GM23248 (cell line): ENCODE measurements around the gene WAPL. TPM values are rescaled to one million over a fixed set of nuclear protein-coding genes. Genes with fewer than 3 reads are reported as not detected.

Experiments used
- DNase-seq: peaks from one replicate; pipeline ENCODE4 v3.0.0-alpha.2; 2015
- H2AFZ ChIP-seq: fragments of 200-600 bp; sonication (generic); 2 replicates; pipeline ENCODE4 v1.6.1; 2016; ENCODE audit warnings: antibody characterized with exemption
- H3F3A ChIP-seq: fragments of 200-600 bp; sonication (generic); 2 replicates; pipeline ENCODE4 v1.6.1; 2016; ENCODE audit warnings: mild to moderate bottlenecking, antibody characterized with exemption, mixed run types; ENCODE audit not compliant: insufficient read depth
- H3K27ac ChIP-seq: fragments of 200-600 bp; sonication (generic); 2 replicates; pipeline ENCODE4 v1.5.1; 2016; ENCODE audit warnings: mild to moderate bottlenecking
- H3K27me3 ChIP-seq: fragments of 200-600 bp; sonication (generic); replicated peaks from 2 replicates; pipeline ENCODE4 v1.6.1; 2016; ENCODE audit warnings: mild to moderate bottlenecking; ENCODE audit not compliant: insufficient read depth
- H3K36me3 ChIP-seq: fragments of 200-600 bp; sonication (generic); 2 replicates; pipeline ENCODE4 v1.6.1; 2016; ENCODE audit warnings: low read depth, mild to moderate bottlenecking
- H3K4me1 ChIP-seq: fragments of 200-600 bp; sonication (generic); 2 replicates; pipeline ENCODE4 v1.6.1; 2016; ENCODE audit warnings: mild to moderate bottlenecking; ENCODE audit not compliant: insufficient read depth
- H3K4me2 ChIP-seq: fragments of 200-600 bp; sonication (generic); one replicate; pipeline ENCODE4 v1.6.1; 2016; ENCODE audit warnings: mild to moderate bottlenecking; ENCODE audit not compliant: unreplicated experiment
- H3K4me3 ChIP-seq: fragments of 200-600 bp; sonication (generic); 2 replicates; pipeline ENCODE4 v1.5.1; 2016; ENCODE audit warnings: mild to moderate bottlenecking
- H3K79me2 ChIP-seq: fragments of 200-600 bp; sonication (generic); 2 replicates; pipeline ENCODE4 v1.6.1; 2016; ENCODE audit warnings: mild to moderate bottlenecking; ENCODE audit not compliant: insufficient read depth
- H3K9ac ChIP-seq: fragments of 200-600 bp; sonication (generic); 2 replicates; pipeline ENCODE4 v1.6.1; 2016; ENCODE audit warnings: mild to moderate bottlenecking
- H3K9me2 ChIP-seq: fragments of 200-600 bp; sonication (generic); 2 replicates; pipeline ENCODE4 v1.6.1; 2016; ENCODE audit warnings: mixed run types, mild to moderate bottlenecking, moderate library complexity; ENCODE audit not compliant: insufficient read depth
- H3K9me3 ChIP-seq: fragments of 200-600 bp; sonication (generic); one replicate; pipeline ENCODE4 v1.6.1; 2017; ENCODE audit warnings: low read depth
- H4K20me1 ChIP-seq: fragments of 200-600 bp; sonication (generic); 2 replicates; pipeline ENCODE4 v1.6.0; 2016; ENCODE audit not compliant: insufficient read depth
- EZH2 ChIP-seq: fragments of 200-600 bp; sonication (generic); IDR thresholded peaks from 2 replicates; pipeline ENCODE4 v1.6.1; 2018; ENCODE audit warnings: antibody characterized with exemption, mild to moderate bottlenecking; ENCODE audit not compliant: insufficient read depth, poor library complexity, severe bottlenecking
- EZH2phosphoT487 ChIP-seq: fragments of 200-600 bp; sonication (generic); IDR thresholded peaks from 2 replicates; pipeline ENCODE4 v1.6.1; 2018; ENCODE audit warnings: antibody characterized with exemption, moderate library complexity, mild to moderate bottlenecking, low read depth; ENCODE audit not compliant: insufficient read depth
- WGBS, 2 experiments: methylation state at CpG; one replicate each; pipeline ENCODE4 v1.1.6; 2015 to 2017; ENCODE audit warnings: low lambda C conversion rate in 2 of 2, low coverage in 1 of 2; ENCODE audit errors: missing lambda C conversion rate in 2 of 2; 5-methylcytosine and 5-hydroxymethylcytosine counted together
- in situ Hi-C: fragments of 300-500 bp; cut with MboI; formaldehyde crosslinking; loops from 2 replicates; pipeline ENCODE4 v1.15.0; 2020
- polyA plus RNA-seq: library from polyadenylated mRNA; unstranded; fragments of >200 nt; fragmentation: Nextera tagmentation; extraction: Ambion mirVana; gene quantifications from 2 replicates; pipeline ENCODE4 v1.2.1, GENCODE V29; 2016
- total RNA-seq: library from RNA; depleted of rRNA; stranded (reverse); fragments of >200 nt; shearing (Covaris generic); gene quantifications from 2 replicates; pipeline ENCODE4 v1.2.3, GENCODE V29; 2014

The WAPL gene
- total and polyA plus RNA-seq, 2 experiments from 2014 or later = 17.1 to 28.3 TPM

DNA sequence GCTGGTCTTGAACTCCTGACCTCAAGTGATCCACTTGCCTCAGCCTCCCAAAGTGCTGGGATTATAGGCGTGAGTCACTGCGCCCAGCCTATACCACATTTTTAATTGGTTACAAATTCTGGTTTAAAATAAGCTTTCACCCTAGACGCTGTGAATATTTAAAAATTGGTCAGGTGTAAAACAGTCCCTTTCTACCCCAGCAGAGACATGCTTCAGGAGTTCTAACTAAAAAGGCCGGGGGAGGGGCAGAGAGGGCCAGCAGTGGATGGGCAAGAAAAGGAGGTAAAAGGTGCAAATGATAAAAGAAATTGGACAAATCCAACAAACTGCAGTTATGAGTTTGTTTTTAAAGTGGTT is 70.0 kb downstream of the WAPL start:
- TF ChIP-seq EZH2 = no peak
- Histone ChIP-seq H3K9ac (no peak overlapping the region), H2AFZ (no peak overlapping the region), H3K9me3 (no peaks in the 10 kb centered on the region), H3K79me2 (peaks cover 16% of the 10 kb centered on the region), H3K27me3 (no peaks in the 10 kb centered on the region), H3K4me2 (no peak overlapping the region), H3K4me1 (peaks cover 8% of the 10 kb centered on the region), H3F3A (peaks cover 17% of the 10 kb centered on the region), H3K4me3 (no peak overlapping the region), H3K9me2 (no peaks in the 10 kb centered on the region), H3K36me3 (peaks cover 53% of the 10 kb centered on the region), H3K27ac (no peak overlapping the region), H4K20me1 (no peaks in the 10 kb centered on the region)
- in situ Hi-C loops = no loop called here
- no peak for DNase-seq
- WGBS, 2 experiments = 98 to 100% methylated on average over 4 of the region's 4 CpGs

GRCh38 chr10:86450806-86451603 is 70.6 kb downstream of the WAPL start:
- peaks cover 21% of the 10 kb centered on the region for H3K79me2 ChIP-seq
- 94 to 97% methylated on average over 7 of the region's 7 CpGs for WGBS, 2 experiments
- in situ Hi-C loops = no loop called here
- H3K36me3 ChIP-seq = peaks cover 48% of the 10 kb centered on the region
- no peaks in the 10 kb centered on the region for H3K9me2 ChIP-seq
- no peaks in the 10 kb centered on the region for H3K9me3 ChIP-seq
- no peak for DNase-seq
- peaks cover 12% of the 10 kb centered on the region for H3K4me1 ChIP-seq
- H3K4me3 ChIP-seq = no peak overlapping the region
- H3K9ac ChIP-seq = no peak overlapping the region
- H2AFZ ChIP-seq = no peak overlapping the region
- no peak for TF ChIP-seq EZH2phosphoT487
- TF ChIP-seq EZH2 = no peak
- no peak overlapping the region for H3K27ac ChIP-seq
- H3F3A ChIP-seq = peaks cover 17% of the 10 kb centered on the region
- no peaks in the 10 kb centered on the region for H4K20me1 ChIP-seq
- H3K27me3 ChIP-seq = no peaks in the 10 kb centered on the region
- H3K4me2 ChIP-seq = no peak overlapping the region

GRCh38 chr10:86449926-86450558 is 71.5 kb downstream of the WAPL start:
- peaks cover 20% of the 10 kb centered on the region for H3F3A ChIP-seq
- H3K79me2 ChIP-seq = peaks cover 31% of the 10 kb centered on the region
- no peaks in the 10 kb centered on the region for H3K9me3 ChIP-seq
- H3K9me2 ChIP-seq = no peaks in the 10 kb centered on the region
- H2AFZ ChIP-seq = no peak overlapping the region
- no peak overlapping the region for H3K4me3 ChIP-seq
- WGBS, 2 experiments = 78 to 81% methylated on average over 7 of the region's 7 CpGs
- H3K27me3 ChIP-seq = no peaks in the 10 kb centered on the region
- in situ Hi-C loops = no loop called here
- H4K20me1 ChIP-seq = no peaks in the 10 kb centered on the region
- no peak for TF ChIP-seq EZH2
- no peak for TF ChIP-seq EZH2phosphoT487
- no peak overlapping the region for H3K9ac ChIP-seq
- H3K4me1 ChIP-seq = peaks cover 12% of the 10 kb centered on the region
- H3K36me3 ChIP-seq = peaks cover 57% of the 10 kb centered on the region
- no peak for DNase-seq
- no peak overlapping the region for H3K4me2 ChIP-seq
- H3K27ac ChIP-seq = no peak overlapping the region

DNA sequence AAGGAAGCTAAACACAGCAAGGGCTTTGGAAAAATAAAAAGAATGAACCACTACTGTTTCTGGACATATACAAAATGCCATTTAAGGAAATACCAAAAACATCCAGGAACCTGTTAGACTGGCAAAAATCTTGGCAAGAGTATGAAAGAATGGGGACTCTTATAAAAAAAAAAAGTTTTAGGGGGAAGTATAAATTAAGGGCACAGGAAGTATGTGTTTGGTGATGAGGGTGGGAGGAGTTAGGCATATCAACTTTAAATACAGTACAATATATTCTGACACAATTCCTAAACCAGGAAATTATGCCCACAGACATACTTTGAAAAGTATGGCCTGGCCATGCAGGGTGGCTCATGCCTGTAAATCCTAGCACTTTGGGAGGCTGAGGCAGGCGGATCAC is 74.2 kb downstream of the WAPL start:
- peaks cover 37% of the 10 kb centered on the region for H3F3A ChIP-seq
- in situ Hi-C loops = no loop called here
- peak overlapping the region; percentile 40 for H3K27ac ChIP-seq
- H4K20me1 ChIP-seq = no peaks in the 10 kb centered on the region
- H2AFZ ChIP-seq = no peak overlapping the region
- TF ChIP-seq EZH2phosphoT487 = no peak
- TF ChIP-seq EZH2 = no peak
- peaks cover 40% of the 10 kb centered on the region for H3K79me2 ChIP-seq
- WGBS, 2 experiments = 95 to 100% methylated on average over 1 of the region's 1 CpG
- no peak overlapping the region for H3K9ac ChIP-seq
- no peaks in the 10 kb centered on the region for H3K9me3 ChIP-seq
- no peaks in the 10 kb centered on the region for H3K9me2 ChIP-seq
- H3K4me2 ChIP-seq = no peak overlapping the region
- H3K4me1 ChIP-seq = peaks cover 31% of the 10 kb centered on the region
- no peaks in the 10 kb centered on the region for H3K27me3 ChIP-seq
- H3K36me3 ChIP-seq = peaks cover 59% of the 10 kb centered on the region
- DNase-seq = no peak
- H3K4me3 ChIP-seq = no peak overlapping the region
